KOPT-K1 (cell line): Measurements from ENCODE around the gene TBX15.
"Not testable (repeated sequence)": the region's sequence is repeated elsewhere in the genome, so short reads cannot be mapped to it uniquely, and the experiment has no call there.

Experiments
- H3K27ac ChIP-seq: fragments of 200-600 bp; sonication (generic); 2 replicates; pipeline ENCODE4 v1.5.1; 2016; ENCODE audit warnings: antibody characterized with exemption, mild to moderate bottlenecking, low read depth, low read length; ENCODE audit not compliant: poor library complexity, severe bottlenecking
- H3K36me3 ChIP-seq: fragments of 200-600 bp; sonication (generic); 2 replicates; pipeline ENCODE4 v1.5.1; 2017; ENCODE audit warnings: antibody characterized with exemption, mild to moderate bottlenecking, low read length, moderate library complexity; ENCODE audit not compliant: insufficient read depth
- H3K9me3 ChIP-seq: fragments of 200-600 bp; sonication (generic); 2 replicates; pipeline ENCODE4 v1.5.1; 2017; ENCODE audit warnings: antibody characterized with exemption, low read length, mild to moderate bottlenecking; ENCODE audit not compliant: insufficient read depth, poor library complexity, severe bottlenecking

TBX15 gene

GRCh38 chr1:118916346-118916745 lies 71.8 kb downstream of the TBX15 start:
- H3K27ac ChIP-seq, H3K36me3 ChIP-seq, H3K9me3 ChIP-seq: not testable (repeated sequence)

- H3K27ac ChIP-seq = no peak overlapping the region
- H3K36me3 ChIP-seq = no peaks in the 10 kb centered on the region
- H3K9me3 ChIP-seq = no peaks in the 10 kb centered on the region
Observed at GRCh38 chr1:118914379-118915161, 73.6 kb downstream of the TBX15 start.

- H3K9me3 ChIP-seq = no peaks in the 10 kb centered on the region
- no peaks in the 10 kb centered on the region for H3K36me3 ChIP-seq
- H3K27ac ChIP-seq = no peak overlapping the region
Observed at GRCh38 chr1:118913818-118914217, 74.3 kb downstream of the TBX15 start.

GRCh38 chr1:118912574-118912973 lies 75.6 kb downstream of the TBX15 start:
- no peak overlapping the region for H3K27ac ChIP-seq
- H3K9me3 ChIP-seq = no peaks in the 10 kb centered on the region
- H3K36me3 ChIP-seq = no peaks in the 10 kb centered on the region

- no peak overlapping the region for H3K27ac ChIP-seq
- H3K36me3 ChIP-seq = no peaks in the 10 kb centered on the region
- H3K9me3 ChIP-seq = no peaks in the 10 kb centered on the region
Observed at GRCh38 chr1:118911571-118911970, 76.6 kb downstream of the TBX15 start.

GRCh38 chr1:118907466-118907865 lies 80.7 kb downstream of the TBX15 start:
- H3K9me3 ChIP-seq = no peaks in the 10 kb centered on the region
- H3K36me3 ChIP-seq = no peaks in the 10 kb centered on the region

GRCh38 chr1:118905671-118906070 lies 82.5 kb downstream of the TBX15 start:
- Histone ChIP-seq H3K36me3 (no peaks in the 10 kb centered on the region), H3K27ac (no peak overlapping the region), H3K9me3 (no peaks in the 10 kb centered on the region)

More at GRCh38 chr1:118907466-118907865, 80.7 kb downstream of the TBX15 start:
- H3K27ac ChIP-seq = no peak overlapping the region

GRCh38 chr1:118905196-118905595 lies 82.9 kb downstream of the TBX15 start:
- Histone ChIP-seq H3K27ac (no peak overlapping the region), H3K9me3 (no peaks in the 10 kb centered on the region), H3K36me3 (no peaks in the 10 kb centered on the region)

- H3K9me3 ChIP-seq = no peaks in the 10 kb centered on the region
- no peaks in the 10 kb centered on the region for H3K36me3 ChIP-seq
- H3K27ac ChIP-seq = no peak overlapping the region
Observed at GRCh38 chr1:118902711-118903191, 85.4 kb downstream of the TBX15 start.

- Histone ChIP-seq H3K9me3 (no peaks in the 10 kb centered on the region), H3K27ac (no peak overlapping the region), H3K36me3 (no peaks in the 10 kb centered on the region)
Observed at GRCh38 chr1:118902299-118902698, 85.8 kb downstream of the TBX15 start.

- Histone ChIP-seq H3K9me3 (no peaks in the 10 kb centered on the region), H3K36me3 (no peaks in the 10 kb centered on the region), H3K27ac (no peak overlapping the region)
Observed at GRCh38 chr1:118900643-118901440, 87.3 kb downstream of the TBX15 start.

GRCh38 chr1:118899340-118899739 lies 88.8 kb downstream of the TBX15 start:
- Histone ChIP-seq H3K36me3 (no peaks in the 10 kb centered on the region), H3K9me3 (no peaks in the 10 kb centered on the region), H3K27ac (no peak overlapping the region)

- Histone ChIP-seq H3K27ac (no peak overlapping the region), H3K36me3 (no peaks in the 10 kb centered on the region), H3K9me3 (no peaks in the 10 kb centered on the region)
Observed at GRCh38 chr1:118898712-118899111, 89.4 kb downstream of the TBX15 start.

- Histone ChIP-seq H3K9me3 (no peaks in the 10 kb centered on the region), H3K36me3 (no peaks in the 10 kb centered on the region), H3K27ac (no peak overlapping the region)
Observed at GRCh38 chr1:118896416-118896815, 91.7 kb downstream of the TBX15 start.

- Histone ChIP-seq H3K36me3 (no peaks in the 10 kb centered on the region), H3K9me3 (no peaks in the 10 kb centered on the region), H3K27ac (no peak overlapping the region)
Observed at GRCh38 chr1:118894836-118895235, 93.3 kb downstream of the TBX15 start.
